ENCODE data around the gene EIF4G1. TPM values are rescaled to one million over a fixed set of nuclear protein-coding genes. Genes with fewer than 3 reads are reported as not detected.
A peak's percentile ranks its signal among the peaks of the same experiment; 100 is the strongest.

Gene EIF4G1
- total and polyA plus RNA-seq, 7 donors: 395 to 787 (median 628) TPM

DNA sequence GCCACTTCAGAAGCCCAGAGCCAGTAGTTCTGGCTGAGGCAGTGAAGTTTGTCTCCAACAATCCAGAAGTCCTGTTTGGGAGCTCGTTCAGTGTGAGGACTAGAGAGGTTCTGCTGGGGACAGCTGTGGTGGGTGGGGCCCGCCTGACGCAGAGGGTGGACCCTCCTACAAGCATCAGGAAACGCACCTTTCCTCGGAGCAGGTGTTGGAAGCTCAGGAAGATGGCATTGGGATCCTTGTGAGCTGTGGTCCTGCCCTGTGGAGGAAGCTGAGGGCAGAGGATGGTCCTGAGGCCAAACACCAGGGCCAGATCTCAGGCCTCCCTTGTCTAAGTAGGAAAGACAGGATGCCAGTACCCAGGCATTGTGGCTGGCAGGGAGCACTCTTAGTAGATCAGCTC, 58.5 kb downstream of the EIF4G1 start:
- ATAC-seq (no peak), DNase-seq (no peak)
- H3K36me3 ChIP-seq (ENCODE audit: insufficient read depth in 1 of 2, low read depth in 1 of 2): peaks cover 0 to 10% of the 10 kb centered on the region in 2 donors
- intact Hi-C loops (cut with DNase I): loop anchor here (2.0 to 10.0 kb wide), 3 partner anchors 92 to 402 kb away; no protein-coding TSS in a partner anchor
- H3K4me1 ChIP-seq: peaks cover 18% of the 10 kb centered on the region
- no peaks in the 10 kb centered on the region for H3K9me3 ChIP-seq
- no peak overlapping the region for H3K4me3 ChIP-seq
- peaks cover 0 to 9% (median 0%) of the 10 kb centered on the region in 3 donors for H3K27me3 ChIP-seq (ENCODE audit: insufficient read depth in 3 of 3, low read length in 2 of 3)
- WGBS, 3 donors: 42 to 63% (median 51%) methylated on average over 5 of the region's 5 CpGs
- TF ChIP-seq, protein P1, sequence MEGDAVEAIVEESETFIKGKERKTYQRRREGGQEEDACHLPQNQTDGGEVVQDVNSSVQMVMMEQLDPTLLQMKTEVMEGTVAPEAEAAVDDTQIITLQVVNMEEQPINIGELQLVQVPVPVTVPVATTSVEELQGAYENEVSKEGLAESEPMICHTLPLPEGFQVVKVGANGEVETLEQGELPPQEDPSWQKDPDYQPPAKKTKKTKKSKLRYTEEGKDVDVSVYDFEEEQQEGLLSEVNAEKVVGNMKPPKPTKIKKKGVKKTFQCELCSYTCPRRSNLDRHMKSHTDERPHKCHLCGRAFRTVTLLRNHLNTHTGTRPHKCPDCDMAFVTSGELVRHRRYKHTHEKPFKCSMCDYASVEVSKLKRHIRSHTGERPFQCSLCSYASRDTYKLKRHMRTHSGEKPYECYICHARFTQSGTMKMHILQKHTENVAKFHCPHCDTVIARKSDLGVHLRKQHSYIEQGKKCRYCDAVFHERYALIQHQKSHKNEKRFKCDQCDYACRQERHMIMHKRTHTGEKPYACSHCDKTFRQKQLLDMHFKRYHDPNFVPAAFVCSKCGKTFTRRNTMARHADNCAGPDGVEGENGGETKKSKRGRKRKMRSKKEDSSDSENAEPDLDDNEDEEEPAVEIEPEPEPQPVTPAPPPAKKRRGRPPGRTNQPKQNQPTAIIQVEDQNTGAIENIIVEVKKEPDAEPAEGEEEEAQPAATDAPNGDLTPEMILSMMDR (IDR thresholded peaks at IDR 0.05): no peak
- H3K27ac ChIP-seq: no peak overlapping the region

DNA sequence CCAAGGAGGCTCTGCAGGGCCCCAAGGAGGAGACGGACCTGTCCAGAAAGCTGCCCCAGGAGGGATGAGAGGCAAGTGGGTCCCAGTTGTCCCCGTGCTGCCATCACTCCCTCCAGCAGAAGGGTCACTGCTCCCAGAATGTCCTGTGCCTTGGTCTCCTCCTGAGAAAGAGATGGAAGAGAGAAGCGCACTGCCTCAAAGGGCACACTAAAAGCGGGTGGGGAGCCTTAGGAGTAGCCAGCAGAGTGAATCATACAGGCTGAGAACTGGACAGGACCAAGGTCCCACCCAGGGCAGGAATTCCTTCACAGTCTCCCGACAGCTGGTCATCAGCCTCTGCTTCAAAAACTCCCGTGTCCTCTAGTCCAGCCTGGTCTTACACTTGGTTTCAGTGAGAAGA, 59.0 kb downstream of the EIF4G1 start:
- ATAC-seq (no peak), DNase-seq (no peak)
- H3K36me3 ChIP-seq (ENCODE audit: insufficient read depth in 1 of 2, low read depth in 1 of 2): peaks cover 0 to 5% of the 10 kb centered on the region in 2 donors
- peaks cover 19% of the 10 kb centered on the region for H3K4me1 ChIP-seq
- H3K4me3 ChIP-seq: no peak overlapping the region
- TF ChIP-seq, protein P1 (IDR thresholded peaks at IDR 0.05): no peak
- no peak overlapping the region for H3K27ac ChIP-seq
- no peaks in the 10 kb centered on the region for H3K9me3 ChIP-seq
- WGBS, 3 donors: 59 to 71% (median 60%) methylated on average over 6 of the region's 6 CpGs
- H3K27me3 ChIP-seq (ENCODE audit: insufficient read depth in 3 of 3, low read length in 2 of 3): peaks cover 0 to 10% (median 0%) of the 10 kb centered on the region in 3 donors
- intact Hi-C loops (cut with DNase I): loop anchor here (2.0 to 10.0 kb wide), 3 partner anchors 91 to 401 kb away; no protein-coding TSS in a partner anchor

DNA sequence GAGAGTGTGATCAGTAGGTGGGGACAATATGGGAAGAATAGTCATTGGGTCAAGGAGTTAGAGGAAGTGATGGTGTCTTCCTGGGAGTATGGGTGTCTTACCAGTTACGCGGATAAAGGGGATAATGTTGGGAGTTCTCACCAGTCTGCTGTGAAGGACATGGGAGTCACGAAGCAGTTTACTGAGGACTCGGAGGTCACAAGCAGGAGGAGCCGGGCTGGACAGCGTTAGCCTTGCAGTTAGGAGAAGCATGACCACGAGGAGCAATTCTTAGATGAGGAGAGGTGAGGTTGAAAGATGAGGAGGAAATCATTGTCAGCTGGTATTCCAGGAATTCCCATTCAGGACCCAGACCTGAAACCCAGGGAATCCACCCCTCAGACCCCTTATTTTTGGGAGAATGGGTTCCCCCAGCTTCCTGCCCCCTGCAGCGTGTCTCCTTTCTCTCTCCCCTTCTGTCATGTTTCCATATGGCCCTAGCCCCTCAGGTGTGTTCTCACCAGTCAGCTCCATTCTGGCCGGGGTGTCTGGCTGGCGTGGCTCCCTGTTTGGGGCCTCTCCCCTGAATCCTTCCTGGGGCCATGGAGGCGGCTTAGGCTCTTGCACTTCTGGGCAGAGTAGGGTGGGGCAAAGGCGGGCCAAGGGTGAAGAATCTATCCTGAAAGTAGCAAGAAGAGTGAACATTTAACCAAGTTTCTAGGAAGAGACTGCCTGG, 61.5 kb downstream of the EIF4G1 start:
- H3K27ac ChIP-seq: no peak overlapping the region
- 89 to 91% (median 90%) methylated on average over 12 of the region's 12 CpGs for WGBS, 3 donors
- TF ChIP-seq, protein P1 (IDR thresholded peaks at IDR 0.05): no peak
- no peaks in the 10 kb centered on the region for H3K36me3 ChIP-seq (ENCODE audit: insufficient read depth in 1 of 2, low read depth in 1 of 2)
- DNase-seq (no peak), ATAC-seq (no peak)
- no peak overlapping the region for H3K4me3 ChIP-seq
- intact Hi-C loops (cut with DNase I): loop anchor here in 1 of 2 donors (10.0 kb wide), 1 partner anchor 399 kb away; no protein-coding TSS in a partner anchor
- peaks cover 0 to 21% (median 0%) of the 10 kb centered on the region in 3 donors for H3K27me3 ChIP-seq (ENCODE audit: insufficient read depth in 3 of 3, low read length in 2 of 3)
- H3K4me1 ChIP-seq: peaks cover 9% of the 10 kb centered on the region
- no peaks in the 10 kb centered on the region for H3K9me3 ChIP-seq

DNA sequence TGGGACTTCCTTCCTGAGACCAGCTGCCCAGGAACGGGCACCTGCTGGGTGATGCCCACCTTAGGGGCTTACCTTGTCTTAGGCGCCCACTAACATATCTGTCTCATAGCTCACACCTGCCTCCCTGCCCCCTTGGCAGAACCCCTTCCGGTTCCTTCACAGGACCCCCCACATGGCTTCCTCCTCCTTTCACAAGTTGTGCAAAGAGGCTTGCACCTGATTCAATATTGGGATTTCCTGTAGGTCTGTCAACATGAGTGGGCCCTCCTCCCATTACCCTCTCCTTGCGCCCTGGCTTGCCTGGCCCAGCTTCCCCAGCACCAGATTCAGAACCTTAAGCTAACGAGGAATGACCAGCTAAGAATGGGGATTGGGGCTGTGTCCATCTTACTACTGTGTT, 63.0 kb downstream of the EIF4G1 start:
- peak overlapping the region; percentile 77 for H3K27ac ChIP-seq
- TF ChIP-seq, protein P1 (IDR thresholded peaks at IDR 0.05): no peak
- H3K9me3 ChIP-seq: no peaks in the 10 kb centered on the region
- DNase-seq (no peak), ATAC-seq (no peak)
- H3K27me3 ChIP-seq (ENCODE audit: insufficient read depth in 3 of 3, low read length in 2 of 3): peaks cover 0 to 32% (median 0%) of the 10 kb centered on the region in 3 donors
- peaks cover 10% of the 10 kb centered on the region for H3K4me1 ChIP-seq
- peak overlapping the region; percentile 57 for H3K4me3 ChIP-seq
- WGBS, 3 donors: 80 to 89% (median 87%) methylated on average over 5 of the region's 5 CpGs
- intact Hi-C loops (cut with DNase I): loop anchor here in 1 of 2 donors (10.0 kb wide), 1 partner anchor 397 kb away; no protein-coding TSS in a partner anchor
- no peaks in the 10 kb centered on the region for H3K36me3 ChIP-seq (ENCODE audit: insufficient read depth in 1 of 2, low read depth in 1 of 2)
